HTR-8/SVneo (cell line): ENCODE data around the gene ACSF2.
A peak's percentile ranks its signal among the peaks of the same experiment; 100 is the strongest.

Source experiments
- DNase-seq: peaks from one replicate; pipeline ENCODE4 v3.0.0; 2011; ENCODE audit warnings: low spot score, mixed read lengths; ENCODE audit not compliant: insufficient read length
- FAIRE-seq: peaks from 2 replicates; lab custom pipeline; 2011; peaks lifted over from hg19 to GRCh38; lab: Jason Lieb, UNC

ACSF2 gene

GRCh38 chr17:50492214-50492613 is 66.2 kb downstream of the ACSF2 start:
- no peak for FAIRE-seq

GRCh38 chr17:50493744-50494143 is 67.7 kb downstream of the ACSF2 start:
- DNase-seq (no peak), FAIRE-seq (no peak)

More at GRCh38 chr17:50492214-50492613, 66.2 kb downstream of the ACSF2 start:
- DNase-seq = no peak

DNA sequence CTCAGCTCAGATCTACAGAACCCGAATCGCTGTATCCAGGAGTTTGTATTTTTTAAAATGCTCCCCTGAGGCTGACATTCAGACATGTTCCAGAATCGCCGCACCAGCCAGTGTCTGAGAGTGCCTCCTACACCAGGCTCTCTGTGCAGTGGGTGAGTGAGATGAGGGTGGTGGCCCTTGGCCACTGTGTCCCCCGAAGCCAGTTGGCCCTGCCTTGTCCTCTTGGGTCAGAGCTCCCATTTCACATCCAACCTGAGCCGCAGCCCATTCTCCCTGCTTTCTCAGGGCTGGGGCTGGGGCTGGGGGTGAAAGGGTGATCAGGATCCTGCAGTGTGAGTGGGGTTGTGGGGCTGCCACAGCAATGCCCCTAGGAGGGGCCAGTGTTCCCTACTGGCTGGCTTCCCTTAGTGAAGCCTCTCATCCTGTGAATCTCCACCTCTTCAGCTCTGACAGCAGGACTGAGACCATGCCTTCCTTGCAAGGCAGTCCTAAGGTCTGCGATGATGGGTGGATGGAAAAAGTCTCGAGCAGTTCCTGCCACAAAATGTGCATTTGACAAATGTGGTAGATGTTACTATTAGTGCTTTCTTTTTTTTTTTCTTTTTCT is 69.3 kb downstream of the ACSF2 start:
- FAIRE-seq (no peak), DNase-seq (no peak)

DNA sequence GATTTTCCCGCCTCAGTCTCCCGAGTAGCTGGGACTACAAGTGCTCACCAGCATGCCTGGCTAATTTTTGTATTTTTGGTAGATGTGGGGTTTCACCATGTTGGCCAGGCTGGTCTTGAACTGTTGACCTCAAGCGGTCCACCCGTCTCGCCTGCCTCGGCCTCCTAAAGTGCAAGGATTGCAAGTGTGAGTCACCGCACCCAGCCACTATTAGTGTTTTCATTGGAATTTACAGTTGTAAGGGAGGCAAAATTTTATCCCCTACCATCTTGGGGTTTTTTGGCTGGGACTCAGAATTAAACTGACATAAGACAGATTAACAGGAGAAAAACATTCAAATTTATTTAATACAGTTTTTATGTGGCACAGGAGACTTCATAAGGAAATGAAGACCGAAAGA is 69.9 kb downstream of the ACSF2 start:
- no peak for DNase-seq
- peak; percentile 20 for FAIRE-seq

DNA sequence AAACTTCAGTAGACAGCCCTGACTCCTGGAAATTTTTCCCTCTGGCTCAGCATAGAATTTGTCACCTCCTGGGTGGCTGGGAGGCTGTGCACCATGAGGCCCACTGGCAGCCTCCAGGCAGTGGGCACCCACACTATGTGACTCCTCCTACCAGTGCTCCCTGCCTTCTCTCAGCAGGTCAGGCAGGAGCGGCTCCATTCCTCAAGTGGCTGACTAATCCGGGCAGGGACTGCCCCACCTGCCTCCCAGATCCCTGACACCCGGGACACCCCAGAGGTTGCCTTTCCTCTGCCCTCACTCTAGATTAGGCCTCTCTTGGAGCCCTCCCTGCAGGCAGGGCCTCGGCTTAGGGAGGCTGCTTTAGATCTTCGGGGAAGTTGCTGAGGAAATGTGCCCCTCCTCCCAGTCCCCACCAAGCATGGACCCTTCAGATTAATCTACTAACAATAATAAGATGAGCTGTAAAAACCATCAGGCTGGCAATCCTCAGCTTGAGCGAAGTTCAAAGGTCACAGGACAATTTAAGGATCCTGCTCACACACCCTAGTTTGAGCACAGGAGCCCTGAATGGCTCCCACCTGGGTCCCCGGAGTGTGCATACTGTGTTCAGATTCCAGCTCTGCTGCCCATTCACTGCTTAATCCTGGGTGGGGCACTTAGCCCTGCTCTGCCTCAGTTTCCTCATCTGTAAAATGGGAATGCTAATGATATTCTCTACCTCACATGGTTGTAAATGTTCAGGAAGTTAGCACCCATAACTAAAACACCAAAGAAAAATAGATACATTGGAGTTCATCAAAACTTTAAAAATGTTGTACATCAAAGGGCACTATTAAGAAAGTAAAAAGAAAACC is 72.2 kb downstream of the ACSF2 start:
- no peak for DNase-seq
- no peak for FAIRE-seq

DNA sequence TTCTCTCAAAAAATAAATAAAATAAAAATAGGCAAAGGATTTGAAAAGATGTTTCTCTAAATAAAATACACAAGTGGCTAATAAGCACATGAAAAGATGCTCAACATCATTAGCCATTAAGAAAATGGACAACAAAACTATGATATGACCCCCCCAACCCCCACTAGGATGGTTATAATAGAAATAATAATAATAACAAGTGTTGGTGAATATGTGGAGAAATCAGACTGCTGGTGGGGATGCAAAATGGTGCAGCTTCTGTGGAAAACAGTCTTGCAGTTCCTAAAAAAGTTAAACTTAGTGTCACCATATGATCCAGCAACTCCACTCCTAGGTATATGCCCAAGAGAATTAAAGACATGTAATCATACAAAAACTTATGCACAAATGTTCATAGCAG is 73.3 kb downstream of the ACSF2 start:
- no peak for FAIRE-seq
- no peak for DNase-seq

DNA sequence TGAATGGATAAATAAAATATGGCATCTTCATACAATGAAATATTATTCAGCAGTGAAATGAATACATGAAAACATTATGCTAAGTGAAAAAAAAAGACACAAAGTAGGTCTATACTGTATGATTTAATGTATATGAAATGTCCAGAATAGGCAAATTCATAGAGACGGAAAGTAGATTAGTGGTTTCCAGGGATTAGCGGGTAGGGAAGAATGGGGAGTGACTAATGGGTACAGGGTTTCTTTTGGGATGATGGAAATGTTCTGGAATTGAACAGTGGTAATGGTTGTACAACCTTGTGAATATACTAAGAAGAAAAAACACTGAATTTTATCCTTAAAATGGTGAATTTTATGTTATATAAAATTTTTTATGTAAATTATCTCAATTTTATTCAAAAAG is 73.7 kb downstream of the ACSF2 start:
- FAIRE-seq (no peak), DNase-seq (no peak)

GRCh38 chr17:50501054-50501453 is 75.0 kb downstream of the ACSF2 start:
- DNase-seq (no peak), FAIRE-seq (no peak)

DNA sequence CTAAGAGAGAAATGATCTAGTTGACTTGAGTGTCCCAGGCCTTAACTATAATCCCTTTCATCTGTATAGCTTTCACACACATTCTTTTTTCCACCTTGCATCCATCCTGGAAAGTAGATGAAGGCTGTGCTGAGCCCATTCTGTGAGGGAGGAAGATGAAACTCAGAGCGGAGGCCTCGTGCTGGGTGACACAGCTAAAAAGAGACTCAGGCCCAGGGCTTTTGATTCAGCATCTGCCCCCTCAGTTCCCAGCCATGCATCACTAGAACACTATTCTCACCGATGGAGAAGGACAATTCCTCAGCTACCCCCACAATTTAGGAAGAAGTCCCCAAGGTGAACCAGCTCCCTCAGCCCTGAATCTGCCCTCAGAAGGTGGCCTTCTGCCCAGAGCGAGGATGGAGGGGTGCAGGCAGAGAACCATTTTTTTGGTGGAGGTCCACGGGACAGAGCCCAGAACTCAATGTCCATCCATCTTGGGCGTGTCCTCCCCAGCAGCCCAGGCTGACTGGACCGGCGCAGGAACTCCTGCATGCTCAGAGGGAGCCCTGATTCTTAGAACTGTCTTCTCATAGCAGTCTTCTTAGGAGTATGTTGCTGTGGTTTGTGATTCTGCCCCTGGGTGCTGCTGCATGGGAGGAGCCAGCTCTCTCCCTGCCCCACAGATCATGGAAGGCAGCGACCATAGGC is 76.4 kb downstream of the ACSF2 start:
- no peak for FAIRE-seq
- DNase-seq = no peak

- DNase-seq (no peak), FAIRE-seq (peak; percentile 46)
These were observed 79.6 kb downstream of the ACSF2 start for GRCh38 chr17:50505591-50506130.

DNA sequence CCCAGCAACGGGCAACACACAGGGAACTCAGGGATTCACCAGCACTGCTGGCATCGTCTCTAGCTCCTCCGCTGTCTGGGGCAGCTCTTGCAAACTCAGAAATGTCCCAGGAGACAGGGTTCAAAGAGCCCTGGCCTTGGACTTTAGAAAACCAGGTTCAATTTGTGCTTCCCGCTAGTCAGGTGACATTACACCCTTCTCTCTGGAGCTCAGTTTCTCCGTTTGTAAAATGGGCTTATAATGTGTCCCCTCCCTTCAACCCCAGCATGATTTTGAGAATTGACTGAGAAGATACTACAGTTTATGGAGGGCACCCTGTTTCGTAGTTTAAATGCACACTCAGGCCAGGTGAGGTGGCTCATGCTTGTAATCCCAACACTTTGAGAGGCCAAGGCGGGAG is 80.3 kb downstream of the ACSF2 start:
- DNase-seq (no peak), FAIRE-seq (no peak)

- peak; percentile 59 for DNase-seq
- FAIRE-seq = no peak
These were observed 82.0 kb downstream of the ACSF2 start, which contains the start of gene MYCBPAP for GRCh38 chr17:50507871-50508572. Gene MYCBPAP, plus strand, starts transcription at chr17:50508439. Its CDS starts 236 bp downstream, at chr17:50508675.

DNA sequence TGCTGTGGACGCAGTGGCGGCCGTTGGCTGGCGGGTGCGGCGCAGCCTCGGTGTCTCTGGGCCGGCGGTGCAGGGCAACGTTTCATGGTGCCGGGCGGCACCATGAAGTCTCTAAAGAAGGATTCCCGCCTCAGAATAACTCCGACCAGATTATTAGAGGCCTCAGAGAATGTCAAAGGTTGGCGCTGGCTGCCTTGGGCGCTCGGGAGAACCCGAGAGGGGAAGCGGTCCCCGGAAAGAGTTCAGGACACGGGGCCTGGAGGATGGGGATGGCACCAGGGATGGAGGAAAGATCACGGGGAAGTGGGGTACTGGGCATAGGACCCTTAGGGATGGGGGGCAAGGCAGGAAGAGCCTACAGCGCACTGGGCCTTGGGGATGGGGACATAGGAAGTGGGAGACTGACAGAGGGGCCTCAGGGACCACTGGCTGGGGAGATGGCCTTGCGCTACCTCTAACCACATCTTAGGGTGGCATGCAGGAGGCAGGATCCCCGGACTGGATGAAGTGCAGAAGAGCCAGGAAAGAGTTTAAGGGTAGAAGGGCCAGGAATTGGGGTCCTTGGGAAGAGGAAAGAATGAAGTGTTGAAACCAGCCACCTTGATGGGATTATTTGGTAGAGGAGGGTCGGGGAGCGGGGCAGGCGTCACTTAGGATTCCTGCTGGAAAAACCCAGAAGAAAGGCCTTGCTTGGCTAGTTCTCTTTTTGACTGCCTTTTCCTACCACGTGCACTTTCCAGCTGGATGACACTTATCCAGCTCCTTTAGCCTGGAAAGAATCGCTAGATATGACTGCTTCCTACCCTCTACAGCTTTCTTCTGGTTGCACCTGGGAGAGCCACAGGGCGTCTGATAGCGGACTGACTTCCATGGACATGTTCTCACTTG is 82.8 kb downstream of the ACSF2 start:
- DNase-seq (no peak), FAIRE-seq (no peak)

DNA sequence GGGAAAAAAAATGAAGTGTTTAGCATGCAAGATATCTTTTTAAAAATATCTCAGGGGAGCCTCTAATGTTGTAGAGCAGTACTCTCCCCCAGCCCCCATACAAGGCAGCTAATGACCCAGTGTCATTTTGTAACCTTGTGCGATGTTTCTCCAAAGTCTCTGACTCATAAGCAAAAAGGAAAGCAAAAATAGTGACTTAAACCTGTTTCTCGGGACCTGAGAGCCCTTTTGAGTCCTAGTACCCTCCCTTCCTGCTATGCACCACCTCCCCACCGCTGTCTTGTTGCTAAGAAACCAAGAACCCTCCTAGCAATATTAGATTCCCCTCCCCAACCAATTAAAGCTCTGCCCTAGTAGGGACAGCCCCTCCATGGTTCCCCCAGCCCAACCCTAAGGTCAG is 85.0 kb downstream of the ACSF2 start:
- FAIRE-seq = no peak
- no peak for DNase-seq

DNA sequence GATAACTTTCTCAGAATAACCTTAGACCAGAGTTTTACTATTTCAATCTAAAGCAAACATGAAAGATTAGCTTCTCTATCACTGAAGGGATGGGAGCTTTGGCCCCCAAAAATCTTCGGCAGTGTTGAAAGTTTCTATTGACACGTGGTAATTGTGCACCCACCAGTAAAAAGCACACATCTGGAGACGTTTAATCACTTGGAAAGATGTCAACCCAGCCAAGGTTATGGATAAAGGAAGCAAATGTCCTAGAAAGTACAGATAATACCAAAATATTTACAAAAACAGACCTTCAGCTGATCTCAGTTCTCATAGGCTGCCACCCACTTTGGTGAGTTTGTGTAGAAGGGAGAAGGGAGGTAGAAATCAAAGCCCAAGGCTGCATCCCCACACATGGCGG is 87.5 kb downstream of the ACSF2 start:
- DNase-seq = no peak
- FAIRE-seq = peak; percentile 40

GRCh38 chr17:50514388-50514787 is 88.4 kb downstream of the ACSF2 start:
- FAIRE-seq = peak; percentile 40
- no peak for DNase-seq

DNA sequence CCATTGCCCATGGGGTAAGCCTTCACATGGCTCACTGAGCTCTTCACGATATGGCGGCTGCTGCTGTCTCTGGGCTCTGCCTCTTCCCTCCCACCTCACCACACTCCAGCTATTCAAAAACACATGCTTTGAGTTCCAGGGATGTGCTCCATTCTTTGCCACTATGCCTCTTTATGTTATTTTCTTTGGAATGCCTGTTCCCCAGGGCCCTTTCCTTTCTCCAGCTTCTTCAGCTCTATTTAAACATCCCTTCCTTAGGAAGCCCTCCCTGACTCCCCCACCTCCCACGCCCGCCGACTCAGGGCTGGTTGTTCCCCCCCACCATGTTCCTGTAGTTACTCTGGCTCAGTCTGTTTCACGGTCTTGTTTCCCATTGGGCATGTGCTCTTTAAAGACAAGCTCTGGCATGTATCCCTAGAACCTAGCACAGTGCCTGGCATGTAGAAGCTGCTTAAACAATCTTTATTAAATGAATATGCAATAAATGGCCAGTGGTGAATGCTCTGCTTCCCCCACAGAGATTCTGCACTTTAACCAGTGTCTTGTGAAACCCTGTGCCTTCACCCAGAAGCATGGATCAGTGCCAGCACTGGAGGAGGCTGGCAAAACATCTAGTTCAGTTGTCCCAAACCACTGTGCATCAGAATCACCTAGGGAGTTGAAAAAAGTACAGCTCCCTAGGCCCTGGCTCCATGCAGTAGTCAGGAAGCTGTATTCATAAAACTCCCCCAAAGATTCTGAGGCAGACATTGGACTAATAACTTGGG is 89.1 kb downstream of the ACSF2 start:
- no peak for FAIRE-seq
- no peak for DNase-seq

DNA sequence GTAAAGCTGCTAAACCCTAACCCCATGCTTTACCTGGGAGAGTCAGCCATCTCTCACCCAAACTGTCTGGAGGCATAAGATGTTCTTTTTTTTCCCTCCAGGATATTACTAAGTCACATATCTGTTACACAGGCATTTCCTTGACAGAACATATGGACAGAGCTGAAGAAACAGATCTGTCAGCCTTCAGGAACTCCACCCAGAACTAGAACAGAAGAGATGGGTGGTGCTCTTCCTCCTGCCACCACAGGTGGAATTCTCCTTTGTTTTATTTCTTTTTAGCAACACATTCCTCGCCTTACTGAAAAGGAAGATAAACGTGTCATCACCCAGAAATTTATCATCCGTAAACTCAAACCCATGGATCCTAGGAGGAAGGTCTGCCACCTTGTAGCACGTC is 91.0 kb downstream of the ACSF2 start:
- DNase-seq (no peak), FAIRE-seq (peak; percentile 36)
